Esophagus mucosa (tissue), 1 donor: Measurements from ENCODE around the gene IFNL3. TPM values are rescaled to one million over a fixed set of nuclear protein-coding genes. Genes with fewer than 3 reads are reported as not detected.

Experiments
- total RNA-seq: library from RNA; stranded (reverse); gene quantifications from one replicate; pipeline ENCODE4 v1.2.4, GENCODE V29; 2023
- donor health status: DM: yes; HTN: yes; CAD: no.

The IFNL3 gene
- total RNA-seq, 1 donor from 2014 or later: not detected

Other genes starting within 250 kb of the IFNL3 start
- gene FBXO27, start 212.5 kb downstream of the IFNL3 start, total RNA-seq: 41.9 TPM
- gene ACP7, start 160.6 kb downstream of the IFNL3 start, total RNA-seq: 0.32 TPM
- 40.8 TPM for gene PAK4, start 119.2 kb downstream of the IFNL3 start, total RNA-seq
- 298 TPM for gene NCCRP1, start 48.0 kb downstream of the IFNL3 start, total RNA-seq
- not detected for gene SYCN, start 40.7 kb downstream of the IFNL3 start, total RNA-seq
- gene IFNL4, start 3.9 kb upstream of the IFNL3 start, total RNA-seq: not detected
- not detected for gene IFNL2, start 23.4 kb upstream of the IFNL3 start, total RNA-seq
- not detected for gene IFNL1, start 51.4 kb upstream of the IFNL3 start, total RNA-seq
- 0.08 TPM for gene LRFN1, start 75.9 kb upstream of the IFNL3 start, total RNA-seq
- gene GMFG, start 91.0 kb upstream of the IFNL3 start, total RNA-seq: 2.3 TPM
- 53.3 TPM for gene SAMD4B, start 97.4 kb upstream of the IFNL3 start, total RNA-seq
- gene PAF1, start 146.1 kb upstream of the IFNL3 start, total RNA-seq: 29.5 TPM
- 21.4 TPM for gene MED29, start 146.4 kb upstream of the IFNL3 start, total RNA-seq
- 141 TPM for gene ZFP36, start 161.8 kb upstream of the IFNL3 start, total RNA-seq
- gene PLEKHG2, start 167.7 kb upstream of the IFNL3 start, total RNA-seq: 12.8 TPM
- 2,374 TPM for gene RPS16, start 190.9 kb upstream of the IFNL3 start, total RNA-seq
- 46.6 TPM for gene SUPT5H, start 200.6 kb upstream of the IFNL3 start, total RNA-seq
- gene TIMM50, start 235.8 kb upstream of the IFNL3 start, total RNA-seq: 55.6 TPM